Adrenal gland (tissue), 12 donors: ENCODE measurements around the gene STIM1. TPM values are rescaled to one million over a fixed set of nuclear protein-coding genes. Genes with fewer than 3 reads are reported as not detected.

ENCODE experiments used
- DNase-seq, 7 donors: peaks; one replicate each; pipeline ENCODE4 v3.0.0-alpha.2; 2019 to 2020
- H3K27ac ChIP-seq, 5 donors: fragments of 200-600 bp; sonication (generic) in 4 of 5; 1 replicate in 3 of 5; 2 replicates in 2 of 5; pipeline versions ENCODE4 v1.5.1 to v1.8.0; 2016 to 2020; ENCODE audit warnings: mild to moderate bottlenecking in 1 of 5
- H3K27me3 ChIP-seq: fragments of 200-600 bp; 2 replicates; pipeline ENCODE4 v1.8.0; 2021
- H3K36me3 ChIP-seq, 2 donors: fragments of 200-600 bp; replicated peaks in 1 of 2; 1 replicate in 1 of 2; 2 replicates in 1 of 2; pipeline versions ENCODE4 v1.5.1 to v1.8.0; 2018 to 2022
- H3K4me1 ChIP-seq, 2 donors: fragments of 200-600 bp; replicated peaks in 1 of 2; 1 replicate in 1 of 2; 2 replicates in 1 of 2; pipeline versions ENCODE4 v1.5.1 to v1.8.0; 2018 to 2021
- H3K4me3 ChIP-seq, 4 donors: fragments of 200-600 bp; sonication (generic) in 3 of 4; one replicate each; pipeline ENCODE4 v1.5.1; 2016 to 2018
- H3K9me3 ChIP-seq, 3 donors: fragments of 200-600 bp; sonication (generic) in 1 of 3; replicated peaks in 1 of 3; 1 replicate in 2 of 3; 2 replicates in 1 of 3; pipeline versions ENCODE4 v1.5.1 to v1.8.0; 2016 to 2021
- POLR2A ChIP-seq, 2 donors: fragments of 450-650 bp; IDR thresholded peaks; one replicate each; pipeline ENCODE4 v1.6.1; 2017; ENCODE audit warnings: antibody characterized with exemption in 2 of 2, mild to moderate bottlenecking in 2 of 2, moderate library complexity in 1 of 2
- WGBS, 4 donors: extraction: QIAGEN DNeasy Blood & Tissue Kit in 2 of 4; methylation state at CpG; one replicate each; pipeline versions ENCODE4 v1.1.5 to v1.1.7; 2013 to 2017; 5-methylcytosine and 5-hydroxymethylcytosine counted together
- intact Hi-C, 2 donors: fragments of 100-400 bp; cut with DNase I; formaldehyde crosslinking; loops; one replicate each; pipeline versions ENCODE4 v1.14.1 to v1.15.0; 2022 to 2023
- polyA plus RNA-seq, 3 donors: library from polyadenylated mRNA; stranded (reverse); fragments of 200-250 nt in 2 of 3; fragments of 350-450 nt in 1 of 3; fragmentation: Illumina TruSeq in 1 of 3; extraction: RNeasy Lipid Tissue Mini Kit (QIAGEN cat#74804) in 1 of 3; gene quantifications; one replicate each; pipeline ENCODE4 v1.2.3, GENCODE V29; 2013 to 2014
- total RNA-seq, 9 donors: library from RNA; depleted of rRNA in 4 of 9; stranded (reverse); fragments of >200 nt in 4 of 9; fragments of 120-200 nt in 1 of 9; fragmentation: NEBNext Ultra II Directional in 1 of 9; extraction: Animal tissue kit (Norgen Biotek cat#: 25700) in 1 of 9; gene quantifications; one replicate each; pipeline versions ENCODE4 v1.1.0 to v1.2.4, GENCODE V29; 2013 to 2023
- TF ChIP-seq, protein P1 (sequence below), 6 experiments: fragments of 450-650 bp in 4 of 6; fragments of 200-600 bp in 2 of 6; sonication (generic) in 1 of 6; IDR thresholded peaks; 1 replicate in 5 of 6; 2 replicates in 1 of 6; pipeline versions ENCODE4 v1.5.1 to v1.8.0; 2016 to 2021; ENCODE audit warnings: antibody characterized with exemption in 6 of 6, mild to moderate bottlenecking in 2 of 6, moderate library complexity in 1 of 6
- donor health status: healthy with polysubstance abuse.
- donor health status: Bipolar disorder and iron deficiency.
- donor health status: DM: yes; HTN: yes; CAD: no.
- donor health status: DM: no; HTN: no; CAD: no.
- donor health status: DM: no; HTN: no; CAD: no.
- donor health status: DM: yes; HTN: yes; CAD: no.

The STIM1 gene
- total and polyA plus RNA-seq, 12 donors, result 7.8 to 44.1 (median 32.5) TPM

DNA sequence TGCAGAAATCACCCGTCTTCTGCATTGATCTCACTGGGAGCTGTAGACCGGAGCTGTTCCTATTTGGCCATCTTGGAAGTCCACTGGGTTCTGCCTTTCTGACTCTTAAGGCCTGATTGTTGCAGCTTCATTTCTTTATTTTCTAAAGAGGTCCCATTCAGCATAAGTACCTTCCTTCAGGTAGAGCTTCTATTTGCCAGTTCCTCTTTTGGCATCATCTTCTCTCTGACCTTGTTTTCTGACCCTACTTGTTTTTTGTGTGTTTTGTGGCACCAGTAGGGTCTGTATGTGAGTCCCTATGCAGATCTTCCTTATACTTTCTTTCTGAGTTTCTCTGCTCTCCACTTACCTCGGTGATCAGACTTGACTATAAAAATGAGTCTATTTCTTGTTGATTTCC lies 161.7 kb downstream of the STIM1 start:
- no peaks in the 10 kb centered on the region for H3K36me3 ChIP-seq
- no peak for TF ChIP-seq POLR2A (IDR thresholded peaks at IDR 0.05)
- TF ChIP-seq, protein P1, sequence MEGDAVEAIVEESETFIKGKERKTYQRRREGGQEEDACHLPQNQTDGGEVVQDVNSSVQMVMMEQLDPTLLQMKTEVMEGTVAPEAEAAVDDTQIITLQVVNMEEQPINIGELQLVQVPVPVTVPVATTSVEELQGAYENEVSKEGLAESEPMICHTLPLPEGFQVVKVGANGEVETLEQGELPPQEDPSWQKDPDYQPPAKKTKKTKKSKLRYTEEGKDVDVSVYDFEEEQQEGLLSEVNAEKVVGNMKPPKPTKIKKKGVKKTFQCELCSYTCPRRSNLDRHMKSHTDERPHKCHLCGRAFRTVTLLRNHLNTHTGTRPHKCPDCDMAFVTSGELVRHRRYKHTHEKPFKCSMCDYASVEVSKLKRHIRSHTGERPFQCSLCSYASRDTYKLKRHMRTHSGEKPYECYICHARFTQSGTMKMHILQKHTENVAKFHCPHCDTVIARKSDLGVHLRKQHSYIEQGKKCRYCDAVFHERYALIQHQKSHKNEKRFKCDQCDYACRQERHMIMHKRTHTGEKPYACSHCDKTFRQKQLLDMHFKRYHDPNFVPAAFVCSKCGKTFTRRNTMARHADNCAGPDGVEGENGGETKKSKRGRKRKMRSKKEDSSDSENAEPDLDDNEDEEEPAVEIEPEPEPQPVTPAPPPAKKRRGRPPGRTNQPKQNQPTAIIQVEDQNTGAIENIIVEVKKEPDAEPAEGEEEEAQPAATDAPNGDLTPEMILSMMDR (IDR thresholded peaks at IDR 0.05), result no peak
- H3K27me3 ChIP-seq, result no peaks in the 10 kb centered on the region
- no peaks in the 10 kb centered on the region for H3K9me3 ChIP-seq
- H3K4me3 ChIP-seq, result no peak overlapping the region
- no peak overlapping the region for H3K27ac ChIP-seq
- WGBS, 4 donors, result 87 to 97% (median 95%) methylated on average over 3 of the region's 3 CpGs
- DNase-seq, result no peak
- intact Hi-C loops, result no loop called here
- no peaks in the 10 kb centered on the region for H3K4me1 ChIP-seq

DNA sequence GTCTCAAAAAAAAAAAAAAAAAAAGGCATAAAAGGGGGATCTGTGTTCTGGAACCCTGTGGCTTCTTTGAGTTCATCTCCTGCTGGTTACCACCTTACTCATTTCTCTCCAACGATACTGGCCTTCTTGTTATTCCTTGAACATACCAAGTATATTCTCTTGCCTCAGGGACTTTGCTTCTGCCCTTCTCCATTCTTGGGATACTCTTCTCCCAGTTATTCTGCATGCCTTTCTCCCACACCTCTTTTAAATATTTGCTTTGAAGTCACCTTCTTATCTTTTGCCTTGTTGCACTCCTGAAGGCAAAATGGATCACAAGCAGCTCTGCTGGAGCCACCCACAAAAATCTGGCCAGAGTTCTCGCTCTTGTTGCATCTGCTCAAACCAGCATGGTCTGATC lies 163.2 kb downstream of the STIM1 start:
- intact Hi-C loops, result no loop called here
- WGBS, 4 donors, result 83 to 94% (median 88%) methylated on average over 2 of the region's 2 CpGs
- H3K4me1 ChIP-seq, result no peaks in the 10 kb centered on the region
- H3K9me3 ChIP-seq, result no peaks in the 10 kb centered on the region
- H3K27ac ChIP-seq, result no peak overlapping the region
- no peak for TF ChIP-seq POLR2A (IDR thresholded peaks at IDR 0.05)
- H3K27me3 ChIP-seq, result no peaks in the 10 kb centered on the region
- no peak for DNase-seq
- H3K4me3 ChIP-seq, result no peak overlapping the region
- no peaks in the 10 kb centered on the region for H3K36me3 ChIP-seq

DNA sequence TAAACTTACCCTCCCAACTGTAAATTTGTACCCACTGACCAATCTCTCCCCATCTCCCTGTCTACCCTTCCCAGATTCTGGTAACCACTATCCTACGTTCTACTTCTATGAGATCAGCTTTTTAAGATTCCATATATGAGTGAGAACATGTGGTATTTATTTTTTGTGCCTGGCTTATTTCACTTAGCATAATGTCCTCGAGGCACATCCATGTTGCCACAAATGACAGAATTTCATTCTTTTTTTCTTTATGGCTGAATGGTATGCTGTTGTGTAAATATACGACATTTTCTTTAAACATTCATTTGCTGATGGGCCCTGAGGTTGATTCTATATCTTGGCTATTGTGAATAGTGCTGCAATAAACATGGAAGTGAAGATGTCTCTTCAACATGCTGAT lies 164.4 kb downstream of the STIM1 start:
- Histone ChIP-seq H3K9me3 (no peaks in the 10 kb centered on the region), H3K27me3 (no peaks in the 10 kb centered on the region), H3K4me3 (no peak overlapping the region), H3K27ac (no peak overlapping the region), H3K36me3 (no peaks in the 10 kb centered on the region), H3K4me1 (peaks cover 0 to 7% of the 10 kb centered on the region in 2 donors)
- intact Hi-C loops, result no loop called here
- no peak for DNase-seq
- TF ChIP-seq, protein P1 (IDR thresholded peaks at IDR 0.05), result no peak
- TF ChIP-seq POLR2A (IDR thresholded peaks at IDR 0.05), result no peak
- WGBS, 4 donors, result 89 to 95% (median 90%) methylated on average over 3 of the region's 3 CpGs

DNA sequence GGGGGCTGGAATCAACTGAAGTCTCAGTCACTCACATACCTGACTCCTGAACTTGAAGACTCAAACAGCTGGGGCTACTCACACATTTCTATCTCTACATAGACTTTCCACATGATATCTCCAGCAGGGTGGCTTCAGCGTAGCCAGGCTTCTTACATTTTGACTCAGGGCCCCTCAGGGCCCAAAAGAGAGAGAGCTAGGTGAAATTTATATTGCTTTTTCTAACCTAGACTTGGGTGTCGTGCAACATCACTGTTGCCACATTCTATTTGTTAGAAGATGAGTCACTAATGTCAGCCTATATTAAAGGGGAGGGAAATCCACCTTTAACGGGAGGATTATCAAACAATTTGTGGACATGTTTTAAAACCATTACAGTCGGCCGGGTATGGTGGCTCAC lies 167.2 kb downstream of the STIM1 start:
- H3K4me1 ChIP-seq, result peaks cover 5 to 23% of the 10 kb centered on the region in 2 donors
- H3K4me3 ChIP-seq, result no peak overlapping the region
- H3K9me3 ChIP-seq, result no peaks in the 10 kb centered on the region
- DNase-seq, result no peak
- TF ChIP-seq, protein P1 (IDR thresholded peaks at IDR 0.05), result no peak
- TF ChIP-seq POLR2A (IDR thresholded peaks at IDR 0.05), result no peak
- 87 to 97% (median 96%) methylated on average over 4 to 5 of the region's 5 CpGs for WGBS, 4 donors
- no peaks in the 10 kb centered on the region for H3K36me3 ChIP-seq
- no peaks in the 10 kb centered on the region for H3K27me3 ChIP-seq
- no peak overlapping the region for H3K27ac ChIP-seq
- intact Hi-C loops, result no loop called here

- no peaks in the 10 kb centered on the region for H3K9me3 ChIP-seq
- DNase-seq, result peak in 2 of 7 donors; percentile 30 to 31
- H3K4me1 ChIP-seq, result peaks cover 5 to 23% of the 10 kb centered on the region in 2 donors
- WGBS, 4 donors, result 35 to 48% (median 43%) methylated on average over 3 of the region's 3 CpGs
- H3K27me3 ChIP-seq, result no peaks in the 10 kb centered on the region
- no peak overlapping the region for H3K4me3 ChIP-seq
- intact Hi-C loops, result no loop called here
- H3K36me3 ChIP-seq, result no peaks in the 10 kb centered on the region
- peak overlapping the region in 3 of 5 donors; percentile 14 to 68 (median 42) for H3K27ac ChIP-seq
- TF ChIP-seq, protein P1 (IDR thresholded peaks at IDR 0.05), result no peak
- TF ChIP-seq POLR2A (IDR thresholded peaks at IDR 0.05), result no peak
These were observed 169.9 kb downstream of the STIM1 start for GRCh38 chr11:4025248-4025966.
